Right hindlimb (tissue), 1 donor: ENCODE data around the gene CENPX.
A peak's percentile ranks its signal among the peaks of the same experiment; 100 is the strongest.

Experiments
- DNase-seq: peaks from one replicate; pipeline ENCODE4 v3.0.0-alpha.2; 2018

Gene CENPX

GRCh38 chr17:82021900-82022309 lies 773 bp downstream of the CENPX start:
- DNase-seq, result no peak

- peak; percentile 80 for DNase-seq
Observed at GRCh38 chr17:82021107-82021899, 1.4 kb downstream of the CENPX start.

- DNase-seq, result no peak
Observed at GRCh38 chr17:82020572-82021106, 2.0 kb downstream of the CENPX start.

GRCh38 chr17:82019690-82020571 lies 2.7 kb downstream of the CENPX start:
- no peak for DNase-seq

GRCh38 chr17:82018989-82019689 lies 3.5 kb downstream of the CENPX start:
- no peak for DNase-seq

GRCh38 chr17:82018152-82018988 lies 4.3 kb downstream of the CENPX start:
- DNase-seq, result no peak

GRCh38 chr17:82017612-82018151 lies 5.0 kb downstream of the CENPX start:
- no peak for DNase-seq

- DNase-seq, result no peak
Observed at GRCh38 chr17:82016875-82017459, 5.7 kb downstream of the CENPX start.

GRCh38 chr17:82016061-82016874 lies 6.4 kb downstream of the CENPX start:
- DNase-seq, result no peak

GRCh38 chr17:82015311-82015971 lies 7.2 kb downstream of the CENPX start:
- DNase-seq, result no peak

GRCh38 chr17:82014971-82015310 lies 7.7 kb downstream of the CENPX start:
- no peak for DNase-seq

GRCh38 chr17:82014432-82014831 lies 8.2 kb downstream of the CENPX start:
- DNase-seq, result no peak

- DNase-seq, result no peak
Observed at GRCh38 chr17:82013772-82014321, 8.8 kb downstream of the CENPX start.

- DNase-seq, result peak; percentile 69
Observed at GRCh38 chr17:82013341-82013740, 9.3 kb downstream of the CENPX start.

GRCh38 chr17:82012640-82013295 lies 9.9 kb downstream of the CENPX start:
- no peak for DNase-seq

- no peak for DNase-seq
Observed at GRCh38 chr17:82012261-82012639, 10.4 kb downstream of the CENPX start.

GRCh38 chr17:82011617-82012187 lies 11.0 kb downstream of the CENPX start:
- no peak for DNase-seq

- DNase-seq, result no peak
Observed at GRCh38 chr17:82010575-82011525, 11.8 kb downstream of the CENPX start.
